Measurements from ENCODE around the gene ZBTB32. TPM values are rescaled to one million over a fixed set of nuclear protein-coding genes. Genes with fewer than 3 reads are reported as not detected.

Gene ZBTB32
- total RNA-seq, 1 donor from 2014 or later: not detected

GRCh38 chr19:35757231-35757748, 52.9 kb downstream of the ZBTB32 start:
- Histone ChIP-seq H3K36me3 (ENCODE audit: control insufficient read depth, insufficient read depth, low read length) (peaks cover 22% of the 10 kb centered on the region), H3K27me3 (ENCODE audit: control insufficient read depth, insufficient read depth, low read length) (no peaks in the 10 kb centered on the region), H3K4me3 (ENCODE audit: low read depth, low read length) (peak overlapping the region; percentile 37)
- no peak for FAIRE-seq
- DNase-seq (ENCODE audit: low read depth): no peak
- no peak for TF ChIP-seq CTCF (IDR thresholded peaks at IDR 0.05; ENCODE audit: insufficient read depth, low read length, severe bottlenecking)

DNA sequence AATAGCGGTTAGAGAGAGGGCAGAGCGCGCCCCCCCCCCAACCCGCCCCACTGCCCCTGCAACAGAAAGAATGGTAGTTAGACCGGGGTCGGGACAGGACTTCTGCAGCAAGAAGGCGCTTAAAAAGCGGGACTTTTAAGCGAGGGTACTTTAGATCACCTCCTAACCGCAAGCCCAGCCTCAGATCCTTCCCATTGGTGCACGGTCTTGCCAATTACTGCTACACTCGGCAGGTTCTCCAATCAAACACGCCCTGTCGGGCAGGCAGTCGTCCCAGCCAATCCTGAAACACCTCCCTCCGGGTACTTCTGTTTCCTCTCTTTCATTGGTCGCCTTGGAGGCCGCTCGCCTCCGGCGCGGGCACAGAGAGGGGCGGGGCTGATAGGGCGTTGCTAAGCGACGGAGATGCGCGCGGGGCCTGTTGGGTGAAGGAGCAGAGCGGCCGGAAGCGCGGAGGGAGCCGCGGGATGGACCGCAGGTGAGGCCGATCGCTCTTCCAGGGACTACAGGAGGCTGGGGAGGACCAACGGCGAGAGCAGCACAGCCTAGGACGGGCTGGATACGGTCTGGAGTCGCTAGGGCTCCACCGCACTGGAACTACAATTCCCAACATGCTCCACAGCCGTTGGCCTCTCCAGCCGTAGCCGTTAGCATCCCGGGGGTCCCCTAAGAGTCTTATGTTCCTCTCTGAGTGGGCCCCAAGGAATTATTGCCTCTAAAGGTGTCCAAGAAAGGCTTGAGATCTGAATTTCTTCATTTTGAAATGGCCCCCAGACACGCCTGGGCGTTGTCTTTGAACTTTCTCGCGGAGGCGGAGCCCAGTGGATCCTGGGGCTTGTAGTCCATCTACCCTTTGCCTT, 53.6 kb downstream of the ZBTB32 start, which contains the start of gene PROSER3:
Gene PROSER3 (plus strand): TSS at position 428 of the 860 bp plus-strand sequence. CDS start 40 bp downstream, at position 468.
- no peak for TF ChIP-seq CTCF (IDR thresholded peaks at IDR 0.05; ENCODE audit: insufficient read depth, low read length, severe bottlenecking)
- Histone ChIP-seq H3K27me3 (ENCODE audit: control insufficient read depth, insufficient read depth, low read length) (no peaks in the 10 kb centered on the region), H3K36me3 (ENCODE audit: control insufficient read depth, insufficient read depth, low read length) (peaks cover 18% of the 10 kb centered on the region), H3K4me3 (ENCODE audit: low read depth, low read length) (peak within 1 kb of the TSS; percentile 76)
- DNase-seq (ENCODE audit: low read depth) (peak; percentile 98), FAIRE-seq (peak; percentile 95)

DNA sequence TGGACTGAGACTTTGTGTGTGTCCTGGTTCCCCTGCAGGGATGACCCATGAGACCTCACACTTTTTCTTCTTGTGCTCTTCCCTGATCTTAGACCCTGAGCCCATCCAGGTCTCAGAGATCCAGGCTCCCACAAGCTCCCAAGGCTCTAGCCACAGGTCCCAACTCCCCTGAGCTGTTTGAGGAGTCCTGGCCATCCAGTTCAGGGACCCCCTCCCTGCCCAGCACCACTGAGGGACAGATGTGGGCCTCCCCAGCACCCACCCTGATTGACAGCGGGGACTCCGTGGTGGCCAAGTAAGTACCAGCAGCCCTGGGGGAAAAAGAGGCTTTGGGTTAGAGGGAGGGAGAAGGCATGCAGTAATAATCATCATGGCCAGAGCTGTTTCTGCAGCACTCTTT, 55.3 kb downstream of the ZBTB32 start:
- peaks cover 12% of the 10 kb centered on the region for H3K36me3 ChIP-seq (ENCODE audit: control insufficient read depth, insufficient read depth, low read length)
- no peak overlapping the region for H3K4me3 ChIP-seq (ENCODE audit: low read depth, low read length)
- no peaks in the 10 kb centered on the region for H3K27me3 ChIP-seq (ENCODE audit: control insufficient read depth, insufficient read depth, low read length)
- FAIRE-seq (no peak), DNase-seq (ENCODE audit: low read depth) (no peak)
- no peak for TF ChIP-seq CTCF (IDR thresholded peaks at IDR 0.05; ENCODE audit: insufficient read depth, low read length, severe bottlenecking)

DNA sequence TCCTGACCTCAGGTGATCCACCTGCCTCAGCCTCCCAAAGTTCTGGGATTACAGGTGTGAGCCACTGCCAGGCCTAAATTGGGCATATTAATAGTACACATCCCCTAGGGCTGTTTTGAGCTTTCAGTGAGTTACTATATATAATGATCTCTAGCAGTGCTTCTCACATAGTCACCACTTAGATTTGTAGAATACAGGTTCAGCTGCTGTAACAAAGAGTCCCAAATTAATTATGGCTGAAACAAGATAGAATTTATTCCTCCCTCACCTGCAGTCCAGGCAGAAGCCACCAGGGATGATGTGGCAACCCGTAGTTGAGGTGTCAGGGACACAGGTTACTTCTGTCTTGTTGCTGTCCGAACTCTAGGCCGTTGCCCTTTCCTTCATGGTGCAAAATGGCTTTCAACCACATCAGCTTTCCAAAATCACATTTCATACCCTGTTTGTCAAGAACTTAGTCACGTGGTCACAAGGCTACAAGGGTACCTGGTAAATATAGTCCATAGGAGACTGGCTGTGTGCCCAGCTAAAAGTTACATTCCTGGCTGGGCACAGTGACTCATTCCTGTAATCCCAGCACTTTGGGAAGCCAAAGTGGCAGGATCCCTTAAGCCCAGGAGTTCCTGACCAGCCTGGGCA, 56.5 kb downstream of the ZBTB32 start:
- peaks cover 17% of the 10 kb centered on the region for H3K36me3 ChIP-seq (ENCODE audit: control insufficient read depth, insufficient read depth, low read length)
- no peak for TF ChIP-seq CTCF (IDR thresholded peaks at IDR 0.05; ENCODE audit: insufficient read depth, low read length, severe bottlenecking)
- no peak for FAIRE-seq
- no peaks in the 10 kb centered on the region for H3K27me3 ChIP-seq (ENCODE audit: control insufficient read depth, insufficient read depth, low read length)
- DNase-seq (ENCODE audit: low read depth): peak; percentile 36
- no peak overlapping the region for H3K4me3 ChIP-seq (ENCODE audit: low read depth, low read length)

GRCh38 chr19:35764432-35765315, 60.3 kb downstream of the ZBTB32 start:
- TF ChIP-seq CTCF (IDR thresholded peaks at IDR 0.05; ENCODE audit: insufficient read depth, low read length, severe bottlenecking): no peak

More at GRCh38 chr19:35764432-35765315, 60.3 kb downstream of the ZBTB32 start:
- FAIRE-seq (no peak), DNase-seq (ENCODE audit: low read depth) (no peak)
- no peaks in the 10 kb centered on the region for H3K27me3 ChIP-seq (ENCODE audit: control insufficient read depth, insufficient read depth, low read length)
- peaks cover 22% of the 10 kb centered on the region for H3K36me3 ChIP-seq (ENCODE audit: control insufficient read depth, insufficient read depth, low read length)
- no peak overlapping the region for H3K4me3 ChIP-seq (ENCODE audit: low read depth, low read length)
